HG03064 (cell line): ENCODE measurements around the gene TOR4A.

Source experiments
- ATAC-seq: cut with Tn5 transposase; IDR thresholded peaks from one replicate; pipeline ENCODE4 v1.9.1; 2021; ENCODE audit warnings: low read depth; ENCODE audit not compliant: unreplicated experiment

Gene TOR4A

GRCh38 chr9:137304383-137305059, 27.0 kb downstream of the TOR4A start:
- ATAC-seq, result no peak

DNA sequence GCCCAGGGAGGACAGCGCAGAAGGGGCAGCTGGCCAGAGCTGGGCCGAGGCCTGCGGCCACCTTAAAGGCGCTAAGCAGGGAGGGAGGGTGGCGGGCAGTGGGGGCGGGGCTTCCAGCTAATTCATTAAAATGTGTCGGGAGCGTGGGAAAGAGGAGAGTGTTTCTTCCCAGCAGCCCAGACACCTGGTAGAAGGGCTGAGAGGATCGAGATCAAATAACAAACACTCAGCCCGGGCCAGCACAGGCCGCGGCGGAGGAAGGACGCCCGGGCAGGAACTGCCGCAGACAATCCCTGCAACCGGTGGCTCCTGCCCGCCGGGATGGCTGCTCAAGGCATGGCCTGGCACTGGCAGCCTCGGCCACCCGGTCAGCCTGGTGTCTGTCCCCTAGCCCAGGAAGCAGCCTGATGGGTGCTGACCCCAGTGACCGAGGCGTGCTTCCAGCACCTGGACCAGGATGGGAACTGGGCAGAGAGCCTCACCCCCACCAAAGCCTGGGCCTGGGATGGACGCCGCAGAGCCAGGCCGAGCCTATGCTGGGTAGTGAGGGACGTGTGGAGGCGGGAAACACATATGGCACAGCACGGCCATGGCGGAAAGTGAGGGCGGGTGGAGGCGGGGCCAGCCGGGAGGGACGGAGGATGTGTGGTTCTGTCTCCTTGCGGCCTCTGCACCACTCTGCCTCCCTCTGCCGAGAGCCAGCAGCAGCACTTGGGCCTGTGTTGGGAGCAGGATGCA, 27.7 kb downstream of the TOR4A start:
- no peak for ATAC-seq

- no peak for ATAC-seq
Observed at GRCh38 chr9:137305798-137306065, 28.2 kb downstream of the TOR4A start.

DNA sequence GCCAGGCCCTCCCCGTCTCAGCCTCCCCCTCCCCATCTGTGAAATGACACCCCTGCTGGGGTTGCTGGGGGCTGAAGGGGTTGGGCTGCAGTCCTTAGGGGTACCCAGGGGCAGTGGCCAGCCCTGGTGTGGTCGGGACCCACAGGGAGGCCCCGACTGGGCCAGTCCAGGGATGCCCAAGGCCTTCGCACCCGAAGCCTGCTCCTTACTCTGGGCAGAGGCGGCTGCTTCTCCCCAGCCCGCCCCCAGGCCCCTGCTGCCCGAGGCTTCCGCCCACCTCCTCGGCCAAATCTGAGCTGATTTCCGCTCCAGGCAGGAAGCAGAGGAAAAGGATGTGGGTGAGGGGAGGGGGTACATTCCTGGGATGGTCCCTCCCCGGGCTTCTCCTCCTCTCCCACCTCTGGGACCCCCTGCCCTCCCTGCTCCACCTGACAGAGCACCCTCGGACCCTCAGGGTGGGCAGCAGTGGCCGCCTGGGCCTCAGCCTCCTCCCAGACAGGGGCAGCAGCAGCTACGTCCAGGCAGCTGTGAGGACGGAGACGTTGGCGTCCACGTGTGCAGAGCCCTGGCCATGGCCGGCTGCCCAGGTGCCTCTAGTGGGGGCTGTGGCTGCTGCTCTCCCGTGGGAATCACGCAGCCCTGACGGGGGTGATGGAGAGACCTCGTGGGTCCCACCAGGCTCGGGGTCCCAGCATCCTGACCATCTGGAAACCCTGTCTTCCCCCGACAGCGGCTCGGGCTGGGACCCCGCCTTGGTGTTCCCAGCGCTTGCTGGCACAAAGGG, 28.7 kb downstream of the TOR4A start:
- ATAC-seq, result no peak

GRCh38 chr9:137306850-137307254, 29.3 kb downstream of the TOR4A start:
- ATAC-seq, result no peak

- ATAC-seq, result no peak
Observed at GRCh38 chr9:137307255-137308056, 29.9 kb downstream of the TOR4A start.

DNA sequence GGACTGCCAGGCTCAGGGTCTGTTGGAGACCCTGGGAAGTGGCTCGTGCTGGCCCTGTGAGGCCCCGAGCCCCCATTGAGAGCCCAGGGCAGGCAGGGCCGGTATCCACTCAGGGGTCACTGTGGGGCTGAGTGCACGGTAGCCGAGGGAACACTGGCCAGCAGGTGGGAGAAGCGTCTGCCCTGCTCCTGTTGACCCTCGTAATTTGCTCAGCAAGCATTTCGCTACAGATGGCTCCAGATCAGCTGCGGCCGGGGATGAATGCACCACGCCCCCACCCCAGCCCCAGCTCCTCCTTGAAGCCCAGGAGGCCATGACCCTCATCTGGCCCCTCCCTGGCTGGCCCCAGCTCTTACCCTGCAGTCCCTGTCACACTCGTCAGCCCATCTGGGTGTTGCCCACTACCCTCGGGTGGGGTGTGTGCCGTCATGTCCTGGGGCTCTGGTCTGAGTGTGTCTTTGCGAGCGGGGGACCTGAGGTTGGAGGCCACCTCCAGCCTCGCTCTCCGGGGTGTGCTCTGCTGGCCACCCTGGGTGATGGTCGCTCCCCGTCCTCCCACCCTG, 30.6 kb downstream of the TOR4A start:
- no peak for ATAC-seq

GRCh38 chr9:137309368-137310188, 32.1 kb downstream of the TOR4A start:
- ATAC-seq, result no peak

DNA sequence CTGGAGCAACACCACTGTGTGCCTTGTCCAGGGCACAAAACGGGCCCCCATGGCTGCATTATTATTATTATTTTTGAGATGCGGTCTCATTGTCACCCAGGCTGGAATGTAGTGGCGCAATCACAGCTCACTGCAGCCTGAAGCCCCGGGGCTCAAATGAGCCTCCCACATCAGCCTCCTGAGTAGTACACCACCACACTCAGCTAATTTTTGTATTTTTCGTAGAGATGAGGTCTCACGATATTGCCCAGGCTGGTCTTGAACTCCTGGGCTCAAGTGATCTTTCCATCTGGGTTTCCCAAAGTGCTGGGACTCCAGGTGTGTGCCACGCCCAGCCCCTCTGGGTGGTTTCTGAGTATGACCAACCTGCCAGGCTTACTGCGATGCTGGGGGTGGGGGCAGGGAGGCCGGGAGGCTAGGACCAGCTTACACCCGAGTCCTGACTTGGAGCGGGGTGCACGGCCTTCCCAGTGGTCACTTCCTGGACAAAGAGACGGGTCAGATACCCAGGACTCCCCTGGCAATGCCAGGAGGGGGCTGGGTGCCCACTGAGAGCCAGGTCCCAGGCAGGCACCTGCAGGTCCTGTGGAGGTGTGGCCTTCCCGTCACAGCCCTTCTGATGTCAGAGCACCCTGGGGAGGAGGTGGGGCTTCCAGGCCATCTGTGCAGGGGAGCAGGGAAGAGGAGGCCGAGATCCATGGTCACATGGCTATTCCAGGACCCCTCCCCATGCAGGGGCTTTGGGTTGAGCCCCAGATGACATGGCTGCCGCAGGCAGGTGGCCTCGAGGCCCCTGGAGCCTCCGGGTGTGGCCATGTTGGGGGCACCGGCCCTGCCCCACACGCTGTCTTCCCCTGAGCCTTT, 32.9 kb downstream of the TOR4A start:
- no peak for ATAC-seq

- no peak for ATAC-seq
Observed at GRCh38 chr9:137311171-137311985, 33.9 kb downstream of the TOR4A start.

DNA sequence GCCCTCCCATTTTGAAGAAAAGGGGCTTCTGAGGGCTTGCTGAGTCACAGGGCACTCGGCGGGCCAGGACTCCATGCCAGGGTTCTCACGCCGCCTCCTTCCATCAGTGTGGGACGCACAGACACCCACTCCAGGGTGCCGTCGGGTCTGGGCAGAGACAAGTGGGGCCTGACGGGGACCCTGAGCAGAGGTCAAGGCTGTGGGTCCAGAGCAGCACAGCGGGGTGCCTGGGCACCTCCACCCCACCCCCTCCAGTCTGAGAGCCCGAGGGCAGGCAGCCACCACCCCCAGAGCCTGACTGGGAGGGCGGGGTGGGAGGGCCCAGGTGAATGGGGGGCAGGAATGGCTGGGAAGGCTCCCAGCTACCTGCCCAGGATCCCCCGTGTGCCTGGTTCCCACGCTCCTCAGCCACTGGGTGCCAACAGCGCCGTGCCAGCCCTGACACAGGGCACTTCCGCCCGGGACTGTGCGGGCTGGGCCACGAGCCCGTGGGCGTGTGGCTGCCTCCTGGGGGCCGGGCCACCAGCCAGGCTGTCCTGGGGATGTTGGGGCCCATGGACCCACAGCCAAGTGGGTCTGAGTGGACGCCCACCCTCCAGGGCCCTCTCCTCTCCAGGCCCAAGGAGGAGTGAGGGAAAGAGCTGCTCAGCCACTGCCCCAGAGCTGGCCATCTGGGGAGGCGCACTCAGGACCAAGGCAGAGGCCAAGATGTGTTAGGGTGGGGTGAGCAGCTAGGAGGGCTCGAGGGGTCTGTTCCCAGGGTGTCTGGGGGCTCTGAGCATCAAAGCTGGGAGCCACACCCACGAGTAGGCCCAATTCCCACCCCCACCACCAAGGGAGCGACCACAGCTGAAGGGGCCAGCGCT, 34.7 kb downstream of the TOR4A start:
- ATAC-seq, result no peak

GRCh38 chr9:137312852-137313325, 35.4 kb downstream of the TOR4A start:
- no peak for ATAC-seq

- ATAC-seq, result no peak
Observed at GRCh38 chr9:137313326-137313936, 35.9 kb downstream of the TOR4A start.

DNA sequence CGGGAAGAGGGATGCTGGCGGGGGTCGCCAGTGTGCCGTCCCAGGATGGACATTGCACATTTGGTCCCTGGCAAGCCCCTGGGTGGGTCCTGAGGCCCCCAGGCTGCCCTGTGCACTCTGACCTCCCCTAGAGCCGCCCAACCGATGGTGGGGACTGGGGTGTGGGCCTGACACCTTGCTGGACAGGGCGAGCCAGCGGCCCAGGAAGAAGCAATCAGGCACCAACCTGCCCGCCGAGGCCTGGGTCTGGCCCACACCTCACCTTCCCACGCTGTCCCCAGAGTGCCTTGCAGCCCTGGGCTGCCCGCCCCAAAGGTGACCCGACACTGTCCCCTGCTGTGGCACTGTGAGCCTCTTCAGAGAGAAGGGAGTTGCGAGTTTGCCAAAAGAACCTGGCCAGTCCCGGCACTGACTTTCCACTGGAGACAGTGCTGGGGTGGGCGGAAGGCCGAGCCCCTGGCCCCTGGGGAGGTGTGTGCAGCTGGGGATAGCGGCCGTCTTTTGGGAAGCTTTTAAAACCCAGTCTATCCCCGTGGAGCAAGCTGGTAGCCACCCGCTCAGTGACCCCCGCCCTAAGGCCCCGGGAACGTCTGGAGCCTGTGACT, 36.5 kb downstream of the TOR4A start:
- no peak for ATAC-seq

GRCh38 chr9:137314561-137315560, 37.3 kb downstream of the TOR4A start:
- ATAC-seq, result no peak
